ENCODE data around the gene PLXNB3. TPM values are rescaled to one million over a fixed set of nuclear protein-coding genes. Genes with fewer than 3 reads are reported as not detected.

The PLXNB3 gene
- total and polyA plus RNA-seq, 2 experiments from 2014 or later, result 0.70 to 4.1 TPM

DNA sequence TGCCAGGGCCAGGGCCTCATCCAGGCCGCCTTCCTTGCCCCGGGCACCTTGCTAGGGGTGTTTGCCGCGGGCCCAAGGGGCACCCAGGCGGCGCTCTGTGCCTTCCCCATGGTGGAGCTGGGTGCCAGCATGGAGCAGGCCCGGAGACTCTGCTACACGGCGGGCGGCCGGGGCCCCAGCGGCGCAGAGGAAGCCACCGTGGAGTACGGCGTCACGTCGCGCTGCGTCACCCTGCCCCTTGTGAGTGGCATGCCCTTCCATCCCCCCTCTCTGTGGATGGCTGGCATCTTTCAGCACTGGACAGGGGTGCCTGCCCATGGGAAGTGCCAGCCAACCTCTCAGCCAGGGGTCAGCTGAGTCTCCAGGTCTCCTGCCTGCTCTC, 3.6 kb downstream of the PLXNB3 start:
- no peaks in the 10 kb centered on the region for H3K9me2 ChIP-seq (ENCODE audit: insufficient read depth)
- no peaks in the 10 kb centered on the region for H4K20me1 ChIP-seq (replicated peaks; ENCODE audit: insufficient read depth)
- H3K9me3 Mint-ChIP-seq, result no peaks in the 10 kb centered on the region
- H3K36me3 Mint-ChIP-seq (ENCODE audit: low read depth), result no peaks in the 10 kb centered on the region
- no peaks in the 10 kb centered on the region for H3K36me3 ChIP-seq (ENCODE audit: insufficient read depth)
- H3K79me2 ChIP-seq (replicated peaks; ENCODE audit: insufficient read depth), result no peaks in the 10 kb centered on the region
- H3F3A ChIP-seq (replicated peaks; ENCODE audit: low read depth), result no peaks in the 10 kb centered on the region
- H3K27me3 Mint-ChIP-seq (ENCODE audit: insufficient read depth, low read depth, poor library complexity), result peaks cover 7% of the 10 kb centered on the region
- no peak for DNase-seq (ENCODE audit: low spot score)
- H2AFZ ChIP-seq, result no peak overlapping the region
- H3K27me3 ChIP-seq (ENCODE audit: insufficient read depth), result no peaks in the 10 kb centered on the region
- no peak; the same call in 2 of the 3 replicates for ATAC-seq
- no peak overlapping the region for H3K27ac ChIP-seq (ENCODE audit: low read depth)
- no peak overlapping the region for H3K27ac Mint-ChIP-seq
- H3K4me1 ChIP-seq (ENCODE audit: insufficient read depth), result no peaks in the 10 kb centered on the region
- no peak overlapping the region for H3K4me3 Mint-ChIP-seq
- H3K4me2 ChIP-seq, result no peak overlapping the region
- H3K4me3 ChIP-seq, result no peak overlapping the region
- peaks cover 5% of the 10 kb centered on the region; the same call in 2 of the 3 replicates for H3K4me1 Mint-ChIP-seq
- TF ChIP-seq CREB1 (CRISPR knock-in tag; IDR thresholded peaks at IDR 0.05; ENCODE audit: low read depth), result no peak
- TF ChIP-seq EZH2 (IDR thresholded peaks at IDR 0.05; ENCODE audit: low read depth, unreplicated experiment), result no peak
- no peak for TF ChIP-seq JUNB (IDR thresholded peaks at IDR 0.05; ENCODE audit: unreplicated experiment)
- TF ChIP-seq, protein P1, sequence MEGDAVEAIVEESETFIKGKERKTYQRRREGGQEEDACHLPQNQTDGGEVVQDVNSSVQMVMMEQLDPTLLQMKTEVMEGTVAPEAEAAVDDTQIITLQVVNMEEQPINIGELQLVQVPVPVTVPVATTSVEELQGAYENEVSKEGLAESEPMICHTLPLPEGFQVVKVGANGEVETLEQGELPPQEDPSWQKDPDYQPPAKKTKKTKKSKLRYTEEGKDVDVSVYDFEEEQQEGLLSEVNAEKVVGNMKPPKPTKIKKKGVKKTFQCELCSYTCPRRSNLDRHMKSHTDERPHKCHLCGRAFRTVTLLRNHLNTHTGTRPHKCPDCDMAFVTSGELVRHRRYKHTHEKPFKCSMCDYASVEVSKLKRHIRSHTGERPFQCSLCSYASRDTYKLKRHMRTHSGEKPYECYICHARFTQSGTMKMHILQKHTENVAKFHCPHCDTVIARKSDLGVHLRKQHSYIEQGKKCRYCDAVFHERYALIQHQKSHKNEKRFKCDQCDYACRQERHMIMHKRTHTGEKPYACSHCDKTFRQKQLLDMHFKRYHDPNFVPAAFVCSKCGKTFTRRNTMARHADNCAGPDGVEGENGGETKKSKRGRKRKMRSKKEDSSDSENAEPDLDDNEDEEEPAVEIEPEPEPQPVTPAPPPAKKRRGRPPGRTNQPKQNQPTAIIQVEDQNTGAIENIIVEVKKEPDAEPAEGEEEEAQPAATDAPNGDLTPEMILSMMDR (conservative IDR thresholded peaks at IDR 0.05; ENCODE audit: low read depth in 2 of 2), result no peak
- no peak for TF ChIP-seq EZH2phosphoT487 (IDR thresholded peaks at IDR 0.05; ENCODE audit: unreplicated experiment)
- no peak for TF ChIP-seq ZNF331 (CRISPR knock-in tag; IDR thresholded peaks at IDR 0.05; ENCODE audit: low read depth)
- TF ChIP-seq, protein P2, sequence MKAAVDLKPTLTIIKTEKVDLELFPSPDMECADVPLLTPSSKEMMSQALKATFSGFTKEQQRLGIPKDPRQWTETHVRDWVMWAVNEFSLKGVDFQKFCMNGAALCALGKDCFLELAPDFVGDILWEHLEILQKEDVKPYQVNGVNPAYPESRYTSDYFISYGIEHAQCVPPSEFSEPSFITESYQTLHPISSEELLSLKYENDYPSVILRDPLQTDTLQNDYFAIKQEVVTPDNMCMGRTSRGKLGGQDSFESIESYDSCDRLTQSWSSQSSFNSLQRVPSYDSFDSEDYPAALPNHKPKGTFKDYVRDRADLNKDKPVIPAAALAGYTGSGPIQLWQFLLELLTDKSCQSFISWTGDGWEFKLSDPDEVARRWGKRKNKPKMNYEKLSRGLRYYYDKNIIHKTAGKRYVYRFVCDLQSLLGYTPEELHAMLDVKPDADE (IDR thresholded peaks at IDR 0.05), result no peak
- no peak for TF ChIP-seq POLR2AphosphoS5 (IDR thresholded peaks at IDR 0.05; ENCODE audit: low read depth)
- no peak for TF ChIP-seq NANOG (IDR thresholded peaks at IDR 0.05; ENCODE audit: borderline replicate concordance)
- TF ChIP-seq, protein P3, sequence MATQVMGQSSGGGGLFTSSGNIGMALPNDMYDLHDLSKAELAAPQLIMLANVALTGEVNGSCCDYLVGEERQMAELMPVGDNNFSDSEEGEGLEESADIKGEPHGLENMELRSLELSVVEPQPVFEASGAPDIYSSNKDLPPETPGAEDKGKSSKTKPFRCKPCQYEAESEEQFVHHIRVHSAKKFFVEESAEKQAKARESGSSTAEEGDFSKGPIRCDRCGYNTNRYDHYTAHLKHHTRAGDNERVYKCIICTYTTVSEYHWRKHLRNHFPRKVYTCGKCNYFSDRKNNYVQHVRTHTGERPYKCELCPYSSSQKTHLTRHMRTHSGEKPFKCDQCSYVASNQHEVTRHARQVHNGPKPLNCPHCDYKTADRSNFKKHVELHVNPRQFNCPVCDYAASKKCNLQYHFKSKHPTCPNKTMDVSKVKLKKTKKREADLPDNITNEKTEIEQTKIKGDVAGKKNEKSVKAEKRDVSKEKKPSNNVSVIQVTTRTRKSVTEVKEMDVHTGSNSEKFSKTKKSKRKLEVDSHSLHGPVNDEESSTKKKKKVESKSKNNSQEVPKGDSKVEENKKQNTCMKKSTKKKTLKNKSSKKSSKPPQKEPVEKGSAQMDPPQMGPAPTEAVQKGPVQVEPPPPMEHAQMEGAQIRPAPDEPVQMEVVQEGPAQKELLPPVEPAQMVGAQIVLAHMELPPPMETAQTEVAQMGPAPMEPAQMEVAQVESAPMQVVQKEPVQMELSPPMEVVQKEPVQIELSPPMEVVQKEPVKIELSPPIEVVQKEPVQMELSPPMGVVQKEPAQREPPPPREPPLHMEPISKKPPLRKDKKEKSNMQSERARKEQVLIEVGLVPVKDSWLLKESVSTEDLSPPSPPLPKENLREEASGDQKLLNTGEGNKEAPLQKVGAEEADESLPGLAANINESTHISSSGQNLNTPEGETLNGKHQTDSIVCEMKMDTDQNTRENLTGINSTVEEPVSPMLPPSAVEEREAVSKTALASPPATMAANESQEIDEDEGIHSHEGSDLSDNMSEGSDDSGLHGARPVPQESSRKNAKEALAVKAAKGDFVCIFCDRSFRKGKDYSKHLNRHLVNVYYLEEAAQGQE (IDR thresholded peaks at IDR 0.05; ENCODE audit: unreplicated experiment), result no peak
- TF ChIP-seq STAT1 (IDR thresholded peaks at IDR 0.05; ENCODE audit: unreplicated experiment), result no peak
- TF ChIP-seq, protein P4, sequence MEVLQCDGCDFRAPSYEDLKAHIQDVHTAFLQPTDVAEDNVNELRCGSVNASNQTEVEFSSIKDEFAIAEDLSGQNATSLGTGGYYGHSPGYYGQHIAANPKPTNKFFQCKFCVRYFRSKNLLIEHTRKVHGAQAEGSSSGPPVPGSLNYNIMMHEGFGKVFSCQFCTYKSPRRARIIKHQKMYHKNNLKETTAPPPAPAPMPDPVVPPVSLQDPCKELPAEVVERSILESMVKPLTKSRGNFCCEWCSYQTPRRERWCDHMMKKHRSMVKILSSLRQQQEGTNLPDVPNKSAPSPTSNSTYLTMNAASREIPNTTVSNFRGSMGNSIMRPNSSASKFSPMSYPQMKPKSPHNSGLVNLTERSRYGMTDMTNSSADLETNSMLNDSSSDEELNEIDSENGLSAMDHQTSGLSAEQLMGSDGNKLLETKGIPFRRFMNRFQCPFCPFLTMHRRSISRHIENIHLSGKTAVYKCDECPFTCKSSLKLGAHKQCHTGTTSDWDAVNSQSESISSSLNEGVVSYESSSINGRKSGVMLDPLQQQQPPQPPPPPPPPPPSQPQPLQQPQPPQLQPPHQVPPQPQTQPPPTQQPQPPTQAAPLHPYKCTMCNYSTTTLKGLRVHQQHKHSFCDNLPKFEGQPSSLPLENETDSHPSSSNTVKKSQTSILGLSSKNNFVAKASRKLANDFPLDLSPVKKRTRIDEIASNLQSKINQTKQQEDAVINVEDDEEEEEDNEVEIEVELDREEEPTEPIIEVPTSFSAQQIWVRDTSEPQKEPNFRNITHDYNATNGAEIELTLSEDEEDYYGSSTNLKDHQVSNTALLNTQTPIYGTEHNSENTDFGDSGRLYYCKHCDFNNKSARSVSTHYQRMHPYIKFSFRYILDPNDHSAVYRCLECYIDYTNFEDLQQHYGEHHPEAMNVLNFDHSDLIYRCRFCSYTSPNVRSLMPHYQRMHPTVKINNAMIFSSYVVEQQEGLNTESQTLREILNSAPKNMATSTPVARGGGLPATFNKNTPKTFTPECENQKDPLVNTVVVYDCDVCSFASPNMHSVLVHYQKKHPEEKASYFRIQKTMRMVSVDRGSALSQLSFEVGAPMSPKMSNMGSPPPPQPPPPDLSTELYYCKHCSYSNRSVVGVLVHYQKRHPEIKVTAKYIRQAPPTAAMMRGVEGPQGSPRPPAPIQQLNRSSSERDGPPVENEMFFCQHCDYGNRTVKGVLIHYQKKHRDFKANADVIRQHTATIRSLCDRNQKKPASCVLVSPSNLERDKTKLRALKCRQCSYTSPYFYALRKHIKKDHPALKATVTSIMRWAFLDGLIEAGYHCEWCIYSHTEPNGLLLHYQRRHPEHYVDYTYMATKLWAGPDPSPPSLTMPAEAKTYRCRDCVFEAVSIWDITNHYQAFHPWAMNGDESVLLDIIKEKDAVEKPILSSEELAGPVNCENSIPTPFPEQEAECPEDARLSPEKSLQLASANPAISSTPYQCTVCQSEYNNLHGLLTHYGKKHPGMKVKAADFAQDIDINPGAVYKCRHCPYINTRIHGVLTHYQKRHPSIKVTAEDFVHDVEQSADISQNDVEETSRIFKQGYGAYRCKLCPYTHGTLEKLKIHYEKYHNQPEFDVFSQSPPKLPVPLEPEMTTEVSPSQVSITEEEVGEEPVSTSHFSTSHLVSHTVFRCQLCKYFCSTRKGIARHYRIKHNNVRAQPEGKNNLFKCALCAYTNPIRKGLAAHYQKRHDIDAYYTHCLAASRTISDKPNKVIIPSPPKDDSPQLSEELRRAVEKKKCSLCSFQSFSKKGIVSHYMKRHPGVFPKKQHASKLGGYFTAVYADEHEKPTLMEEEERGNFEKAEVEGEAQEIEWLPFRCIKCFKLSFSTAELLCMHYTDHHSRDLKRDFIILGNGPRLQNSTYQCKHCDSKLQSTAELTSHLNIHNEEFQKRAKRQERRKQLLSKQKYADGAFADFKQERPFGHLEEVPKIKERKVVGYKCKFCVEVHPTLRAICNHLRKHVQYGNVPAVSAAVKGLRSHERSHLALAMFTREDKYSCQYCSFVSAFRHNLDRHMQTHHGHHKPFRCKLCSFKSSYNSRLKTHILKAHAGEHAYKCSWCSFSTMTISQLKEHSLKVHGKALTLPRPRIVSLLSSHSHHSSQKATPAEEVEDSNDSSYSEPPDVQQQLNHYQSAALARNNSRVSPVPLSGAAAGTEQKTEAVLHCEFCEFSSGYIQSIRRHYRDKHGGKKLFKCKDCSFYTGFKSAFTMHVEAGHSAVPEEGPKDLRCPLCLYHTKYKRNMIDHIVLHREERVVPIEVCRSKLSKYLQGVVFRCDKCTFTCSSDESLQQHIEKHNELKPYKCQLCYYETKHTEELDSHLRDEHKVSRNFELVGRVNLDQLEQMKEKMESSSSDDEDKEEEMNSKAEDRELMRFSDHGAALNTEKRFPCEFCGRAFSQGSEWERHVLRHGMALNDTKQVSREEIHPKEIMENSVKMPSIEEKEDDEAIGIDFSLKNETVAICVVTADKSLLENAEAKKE (CRISPR knock-in tag; IDR thresholded peaks at IDR 0.05), result no peak
- TF ChIP-seq ZNF114 (CRISPR knock-in tag; IDR thresholded peaks at IDR 0.05), result no peak

All from GM23338 (cell line).